Stimulated activated CD4-positive, alpha-beta T cell treated with anti-CD3 and anti-CD28 coated beads, Interleukin-12 subunit alpha, Interleukin-12 subunit beta, amount 100 ng/mL, for 4 hours (primary cell): Measurements from ENCODE around the gene DYRK1A.

ENCODE experiments used
- DNase-seq: peaks from one replicate; pipeline ENCODE4 v3.0.0-alpha.2; 2020

Gene DYRK1A

DNA sequence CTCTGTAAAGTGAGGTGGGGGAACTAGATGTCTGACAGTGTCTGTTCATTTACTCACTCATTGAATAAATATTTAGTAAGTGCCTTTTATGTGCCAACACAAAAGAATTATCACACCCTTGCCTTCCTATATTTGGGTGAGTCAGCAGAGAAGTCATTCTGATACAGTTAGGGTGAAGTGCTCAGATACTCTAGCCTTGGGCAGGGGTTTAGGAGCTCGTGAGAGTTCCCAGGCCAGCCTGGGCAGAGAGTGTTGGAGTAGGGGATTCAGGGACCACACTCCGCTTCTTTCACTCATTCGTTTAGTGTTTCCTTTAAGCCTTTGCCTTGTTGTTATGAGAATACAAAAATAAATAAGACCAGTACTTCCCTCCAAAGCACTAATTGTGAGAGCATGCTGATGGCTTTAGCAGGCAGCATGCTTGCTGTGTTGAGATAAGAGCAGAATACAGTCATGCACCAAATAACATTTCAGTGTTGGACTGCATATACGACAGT lies 83.9 kb downstream of the DYRK1A start:
- DNase-seq = no peak

DNA sequence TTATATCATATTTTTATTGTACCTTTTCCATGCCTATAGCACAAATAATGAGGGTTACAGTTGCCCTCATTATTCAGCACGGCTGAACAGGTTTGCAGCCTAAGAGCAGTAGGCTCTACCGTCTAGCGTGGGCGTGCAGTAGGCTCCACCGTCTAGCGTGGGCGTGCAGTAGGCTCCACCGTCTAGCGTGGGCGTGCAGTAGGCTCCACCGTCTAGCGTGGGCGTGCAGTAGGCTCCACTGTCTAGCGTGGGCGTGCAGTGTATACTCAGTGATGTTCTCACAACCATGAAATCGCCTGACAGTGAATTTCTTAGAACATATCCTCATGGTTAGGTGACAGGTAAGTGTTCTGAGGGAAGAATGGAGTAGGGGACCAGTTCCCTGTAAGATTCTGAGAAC lies 84.9 kb downstream of the DYRK1A start:
- no peak for DNase-seq

DNA sequence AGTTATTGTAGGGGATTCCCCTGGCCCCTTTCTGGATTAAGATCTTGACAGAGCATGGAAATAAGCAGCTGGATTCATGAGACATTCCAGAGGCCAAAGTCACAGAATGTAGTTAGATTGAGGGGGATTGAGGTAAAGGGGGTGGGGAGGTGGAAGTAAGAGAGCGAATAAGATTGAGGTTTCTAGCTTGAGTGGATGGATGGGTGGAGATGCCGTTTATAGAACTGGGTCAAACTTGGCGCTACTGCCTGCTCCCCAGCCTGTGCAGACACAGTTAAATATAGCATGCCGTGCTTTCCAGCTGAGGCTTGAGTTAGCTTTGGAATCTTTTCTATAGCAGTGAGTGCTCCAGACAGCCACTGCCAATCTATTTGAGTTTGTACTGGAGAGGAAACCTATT lies 85.7 kb downstream of the DYRK1A start:
- DNase-seq = no peak

DNA sequence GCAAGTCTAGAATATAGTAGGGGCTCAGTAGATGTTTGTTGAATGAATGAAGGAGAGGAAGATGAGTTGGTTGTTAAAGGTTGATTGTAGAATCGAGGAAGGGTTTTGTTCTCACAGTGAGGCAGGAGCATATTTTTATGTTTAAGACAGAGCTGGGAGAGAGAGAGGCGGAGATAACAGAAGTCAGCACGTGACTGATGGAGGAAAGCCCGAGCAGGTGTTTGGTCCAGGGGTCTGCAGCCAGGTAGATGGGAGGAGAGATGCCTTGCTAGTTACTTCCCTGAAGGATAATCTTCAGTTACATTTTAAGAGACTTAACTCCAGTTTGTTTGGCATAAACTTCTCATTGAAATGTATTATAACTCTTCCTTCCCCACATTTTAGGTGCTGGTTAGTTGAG lies 86.8 kb downstream of the DYRK1A start:
- DNase-seq = no peak

DNA sequence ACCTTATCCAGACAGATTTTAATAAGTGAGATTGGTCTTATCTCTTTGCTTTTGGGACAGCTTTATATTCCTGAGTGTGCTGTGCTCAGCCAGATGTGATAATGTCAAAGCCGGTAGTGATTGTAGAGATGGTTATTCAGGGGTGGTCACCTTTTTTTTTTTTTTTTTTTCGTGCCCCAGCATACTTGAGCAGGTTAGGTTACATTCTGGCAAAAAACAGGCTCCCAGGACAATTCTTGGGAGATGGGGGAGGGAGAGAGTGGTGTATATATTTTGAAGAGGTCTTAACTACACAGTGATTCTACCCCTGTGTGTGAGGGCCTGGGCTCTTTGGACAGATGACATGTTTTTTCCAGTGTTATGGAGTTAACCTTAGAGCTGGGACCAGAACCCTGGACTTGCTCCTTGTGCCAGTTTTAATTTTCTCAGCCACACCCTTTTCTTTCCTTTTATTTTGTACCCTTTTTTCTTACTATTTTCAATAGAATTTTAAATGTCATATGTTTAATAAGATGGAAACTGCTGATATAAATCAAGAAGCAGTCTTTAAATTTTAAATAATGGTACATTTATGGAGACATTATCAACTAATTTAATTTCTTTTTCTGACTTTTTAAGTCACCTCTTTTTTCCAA lies 88.4 kb downstream of the DYRK1A start:
- DNase-seq = no peak

DNA sequence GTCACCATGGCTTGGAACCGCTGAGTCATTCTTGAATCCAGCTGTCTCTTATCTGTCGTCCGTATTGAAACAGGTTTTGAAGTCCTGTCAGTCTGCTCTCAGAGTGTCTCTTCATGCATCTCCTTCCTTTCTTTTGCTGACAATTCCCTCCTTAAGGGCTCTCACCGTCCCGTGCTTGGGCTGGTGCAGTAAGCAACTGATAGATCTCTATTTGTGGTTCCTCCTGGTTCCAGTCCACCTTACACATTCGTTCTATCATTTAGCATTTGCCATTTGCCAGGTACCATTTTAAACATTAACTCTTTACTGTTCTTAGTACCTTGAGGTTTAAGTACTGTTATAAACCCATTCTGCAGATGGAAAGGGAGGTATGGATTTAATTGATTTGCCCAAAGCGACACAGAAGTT lies 88.9 kb downstream of the DYRK1A start:
- DNase-seq = no peak

DNA sequence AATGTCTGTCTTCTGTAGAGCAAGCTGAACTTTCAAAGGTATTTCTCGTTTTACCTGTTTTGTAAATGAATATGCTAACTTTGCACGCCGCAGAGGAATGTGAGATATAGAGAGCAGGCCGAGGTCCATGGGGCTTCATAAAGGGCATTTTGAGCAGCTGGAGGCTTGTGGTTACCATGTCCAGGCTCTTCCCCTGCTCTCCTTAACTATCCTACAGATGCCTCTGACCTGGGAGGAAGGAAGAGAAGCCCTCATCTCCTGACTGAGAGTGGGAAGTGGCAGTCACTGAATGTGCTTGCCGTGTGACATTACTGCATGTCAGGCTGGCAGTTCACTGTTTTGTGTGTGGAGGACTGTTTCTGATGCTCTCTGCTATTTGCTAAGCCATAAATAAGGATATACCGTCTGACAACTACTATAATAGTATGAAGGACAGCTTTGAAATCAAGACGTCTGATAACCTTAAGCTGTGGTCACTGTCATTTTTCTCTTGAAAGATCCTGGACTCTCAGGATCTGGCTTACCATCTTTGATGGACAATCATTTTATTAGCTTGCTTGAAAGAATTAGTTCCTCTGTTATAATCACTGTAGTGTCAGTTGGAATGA lies 92.2 kb downstream of the DYRK1A start:
- DNase-seq = no peak

DNA sequence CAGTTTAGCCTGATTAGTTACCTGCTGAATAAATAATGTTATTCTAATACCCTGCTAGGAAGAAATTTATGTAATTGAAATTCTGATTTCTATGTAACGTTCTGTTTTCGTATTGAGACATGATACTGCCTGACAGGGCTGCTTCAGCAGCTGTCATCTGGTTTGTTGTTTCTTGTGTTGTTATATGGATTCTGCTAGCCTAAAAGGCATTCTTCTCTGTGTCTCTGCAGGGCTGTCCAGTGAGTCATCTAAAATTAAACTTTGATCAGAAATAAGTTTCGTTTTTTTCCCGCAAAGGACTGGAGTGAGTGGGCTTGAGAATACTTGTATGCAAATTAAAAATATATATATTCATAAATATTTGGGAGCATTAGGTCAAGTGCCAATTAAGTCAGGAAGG lies 93.0 kb downstream of the DYRK1A start:
- no peak for DNase-seq

DNA sequence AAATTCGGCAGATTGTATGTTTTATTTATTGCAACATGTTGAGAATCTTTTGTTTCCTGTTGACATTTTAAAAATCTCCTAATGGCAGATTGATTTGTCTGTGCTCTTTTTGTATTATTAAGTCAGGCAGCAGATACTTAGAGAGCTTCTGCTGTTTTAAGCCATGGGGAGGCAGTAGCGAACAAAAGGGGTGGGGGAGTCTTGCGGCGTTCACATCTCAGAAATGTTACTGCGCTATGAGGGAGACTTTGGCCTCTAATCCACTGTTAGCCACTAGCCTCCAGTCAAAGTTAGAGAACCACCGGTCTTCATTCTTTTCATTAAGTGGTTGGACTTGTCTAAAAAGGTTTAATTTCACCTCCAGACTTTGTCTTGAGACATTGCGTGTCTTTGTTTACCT lies 93.6 kb downstream of the DYRK1A start:
- DNase-seq = no peak

DNA sequence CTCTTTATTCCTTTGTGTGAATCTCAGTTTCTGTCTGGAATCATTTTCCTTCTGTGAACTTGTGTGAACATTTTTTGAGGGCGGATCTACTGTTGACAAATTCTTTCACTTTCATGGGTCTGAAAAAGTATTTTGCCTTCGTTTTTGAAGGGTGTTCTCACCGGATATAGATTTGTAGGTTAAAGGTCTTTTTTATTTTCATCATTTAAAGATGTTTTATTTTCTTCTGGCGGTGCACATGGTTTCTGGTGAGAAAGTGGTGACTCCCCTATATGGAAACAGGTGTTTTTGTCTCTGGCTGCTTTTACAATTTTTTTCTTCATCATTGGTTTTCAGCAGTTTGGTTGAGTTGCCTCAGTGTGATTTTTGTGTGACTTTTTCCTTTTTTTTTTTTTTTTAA lies 94.9 kb downstream of the DYRK1A start:
- DNase-seq = no peak

DNA sequence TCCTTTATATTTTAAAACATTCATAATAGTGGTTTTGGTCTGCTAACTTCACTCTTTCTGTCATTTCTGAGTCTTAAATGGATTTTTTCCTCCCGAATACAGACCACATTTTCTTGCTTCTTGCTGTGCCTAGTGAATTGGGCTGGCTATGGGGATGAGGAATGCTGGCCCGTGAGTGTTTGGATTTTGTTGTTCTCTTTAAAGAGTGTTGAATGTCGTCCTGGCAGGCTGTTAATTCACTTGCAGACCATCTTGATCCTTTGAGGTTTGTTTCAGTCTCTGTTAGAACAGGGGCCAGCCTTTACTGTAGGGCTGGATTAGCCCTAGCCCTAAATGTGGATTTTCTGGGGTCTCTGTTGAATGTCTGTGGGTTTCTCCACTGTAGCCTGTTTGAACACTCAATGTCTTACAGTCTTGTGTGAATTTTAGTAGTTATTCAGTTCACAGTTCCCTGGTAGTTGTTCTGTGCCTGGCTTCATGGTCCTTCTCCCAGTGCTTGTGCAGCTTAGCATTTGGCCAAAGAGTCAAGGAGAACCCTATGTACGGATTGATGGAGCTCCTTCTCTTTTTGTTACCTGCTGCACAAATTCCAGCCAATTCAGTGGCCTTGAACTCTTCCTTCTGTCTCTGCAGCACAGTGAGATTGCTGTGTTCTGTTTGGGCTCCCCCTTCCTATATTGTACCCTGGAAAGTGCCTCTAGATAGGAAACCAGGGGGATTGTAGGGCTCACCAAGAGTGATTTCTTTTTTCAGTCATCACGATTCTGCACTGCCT lies 95.7 kb downstream of the DYRK1A start:
- DNase-seq = no peak

DNA sequence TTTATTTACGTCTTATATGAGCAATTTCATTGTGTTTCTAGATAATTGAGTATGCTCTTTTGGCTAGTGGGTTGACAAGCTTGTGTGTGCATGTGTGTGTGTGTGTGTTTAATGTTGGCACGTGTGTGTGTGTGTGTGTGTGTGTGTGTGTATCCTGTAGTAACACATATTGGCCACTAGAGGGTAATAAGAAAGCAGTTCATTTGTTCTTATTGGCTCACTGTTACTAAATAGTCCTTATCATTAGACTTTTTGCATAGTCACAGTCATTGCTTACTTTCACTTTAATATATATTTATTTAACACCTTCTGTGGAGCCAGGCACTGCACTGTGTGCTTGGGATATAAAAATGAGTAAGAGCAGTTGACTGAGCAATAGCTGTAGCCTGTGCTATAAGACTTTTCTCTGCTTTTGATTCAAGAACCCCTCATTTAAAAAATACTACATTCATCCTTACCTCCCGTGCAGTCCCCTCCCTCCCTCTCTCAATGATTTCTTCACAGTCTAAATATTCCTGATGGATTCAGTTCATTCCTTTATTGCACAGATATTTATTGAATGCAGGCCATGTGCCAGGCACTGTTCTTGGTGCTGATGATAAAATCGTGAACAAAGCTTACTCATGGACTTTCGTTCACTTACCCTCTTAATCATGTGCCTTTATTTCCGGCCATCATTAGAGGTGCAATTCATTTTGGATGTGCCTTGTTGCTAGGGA lies 96.7 kb downstream of the DYRK1A start:
- no peak for DNase-seq

DNA sequence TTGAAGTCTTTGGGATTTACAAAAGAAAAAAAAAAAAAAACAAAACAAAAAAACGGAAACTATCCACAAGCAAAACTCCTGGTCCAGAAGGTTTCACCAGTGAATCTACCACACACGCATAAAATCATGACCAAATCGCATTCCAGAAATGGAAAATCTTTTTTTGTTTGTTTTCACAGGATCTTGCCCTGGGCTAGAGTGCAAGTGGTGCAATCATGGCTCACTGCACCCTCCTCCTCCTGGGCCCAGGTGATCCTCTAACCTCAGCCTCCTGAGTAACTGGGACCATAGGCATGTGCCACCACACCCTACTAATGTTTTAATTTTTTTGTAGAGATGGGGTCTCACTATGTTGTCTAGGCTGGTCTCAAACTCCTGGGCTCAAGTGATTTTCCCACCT lies 100.5 kb downstream of the DYRK1A start:
- DNase-seq = no peak

DNA sequence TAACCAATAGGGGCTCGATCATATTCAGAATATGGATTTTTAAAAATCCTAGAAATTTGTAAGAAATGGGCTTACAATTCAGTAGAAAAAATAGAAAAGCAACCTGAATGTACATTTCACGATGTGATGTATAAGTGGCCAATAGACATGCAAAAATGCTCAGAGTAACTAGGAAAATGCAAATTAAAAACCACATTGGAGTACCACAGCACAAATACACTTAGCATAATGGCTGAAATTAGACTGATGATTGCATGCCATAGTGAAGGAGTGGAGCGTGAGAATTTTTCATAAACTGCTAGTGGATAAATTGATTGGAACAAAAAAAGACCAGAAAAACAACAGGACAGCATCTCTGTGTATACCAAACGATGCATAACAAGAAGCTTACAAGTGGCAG lies 102.3 kb downstream of the DYRK1A start:
- no peak for DNase-seq

DNA sequence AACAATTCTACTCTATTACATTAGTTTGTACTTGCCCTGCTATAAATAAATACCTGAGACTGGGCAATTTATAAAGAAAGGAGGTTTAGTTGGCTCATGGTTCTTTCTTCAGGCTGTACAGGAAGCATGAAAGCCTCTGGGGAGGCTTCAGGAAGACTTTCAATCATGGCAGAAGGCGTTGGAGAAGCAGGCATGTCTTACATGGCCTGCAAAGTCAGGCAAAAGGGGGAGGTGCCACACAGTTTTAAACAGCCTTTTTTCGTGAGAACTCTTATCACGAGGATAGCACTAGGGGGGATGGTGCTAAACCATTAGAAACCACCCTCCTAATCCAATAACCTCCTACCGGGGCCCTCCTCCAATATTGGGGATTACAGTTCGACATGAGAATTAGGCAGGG lies 102.9 kb downstream of the DYRK1A start:
- no peak for DNase-seq

DNA sequence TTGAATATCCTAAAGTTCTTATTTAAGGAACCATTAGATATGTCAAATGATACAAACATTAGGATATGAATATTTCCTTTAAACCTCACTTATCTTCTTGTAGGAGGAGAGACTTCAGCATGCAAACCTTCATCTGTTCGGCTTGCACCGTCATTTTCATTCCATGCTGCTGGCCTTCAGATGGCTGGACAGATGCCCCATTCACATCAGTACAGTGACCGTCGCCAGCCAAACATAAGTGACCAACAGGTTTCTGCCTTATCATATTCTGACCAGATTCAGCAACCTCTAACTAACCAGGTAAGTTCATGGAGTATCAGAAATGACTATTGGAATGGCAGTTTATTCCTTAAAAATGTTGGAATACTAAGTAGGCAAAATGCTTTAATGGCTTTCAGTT lies 106.0 kb downstream of the DYRK1A start:
- no peak for DNase-seq

DNA sequence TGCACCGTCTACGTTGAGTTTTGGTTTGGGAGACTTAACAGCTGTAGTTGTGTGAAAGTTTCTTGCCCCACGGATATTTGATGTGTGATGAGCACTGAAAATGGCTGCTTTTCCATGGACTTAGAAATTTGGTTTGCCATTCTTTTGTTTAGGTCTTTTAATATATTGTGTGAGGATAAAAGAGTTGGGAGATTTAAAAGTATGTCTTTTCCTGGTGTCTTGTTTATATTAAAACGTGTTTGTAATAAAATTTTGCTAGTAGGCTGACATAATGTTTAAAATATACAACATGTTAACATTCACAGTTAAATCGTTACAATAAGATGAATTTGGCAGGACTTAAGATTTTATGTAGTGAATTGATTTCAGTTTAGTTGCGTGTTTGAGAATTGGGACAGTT lies 106.9 kb downstream of the DYRK1A start:
- no peak for DNase-seq

DNA sequence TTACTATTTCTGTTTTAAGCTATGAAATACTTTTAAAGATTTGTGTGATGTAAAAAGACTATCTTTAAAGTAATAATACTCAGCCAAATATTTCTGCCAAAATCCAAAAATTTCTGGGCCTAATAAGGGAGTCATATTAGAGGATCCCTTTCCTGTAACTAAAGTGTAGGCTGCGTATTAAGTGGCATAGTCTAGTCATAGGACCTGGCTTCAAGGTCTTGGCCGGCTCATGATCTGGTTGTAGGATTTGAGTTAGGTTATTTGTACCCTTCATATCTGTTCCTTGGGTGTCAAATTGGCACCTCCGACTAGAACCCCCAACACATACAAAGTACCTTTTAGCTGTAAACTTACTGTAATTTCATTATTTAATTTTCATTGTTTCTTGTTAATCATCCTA lies 107.8 kb downstream of the DYRK1A start:
- DNase-seq = no peak

DNA sequence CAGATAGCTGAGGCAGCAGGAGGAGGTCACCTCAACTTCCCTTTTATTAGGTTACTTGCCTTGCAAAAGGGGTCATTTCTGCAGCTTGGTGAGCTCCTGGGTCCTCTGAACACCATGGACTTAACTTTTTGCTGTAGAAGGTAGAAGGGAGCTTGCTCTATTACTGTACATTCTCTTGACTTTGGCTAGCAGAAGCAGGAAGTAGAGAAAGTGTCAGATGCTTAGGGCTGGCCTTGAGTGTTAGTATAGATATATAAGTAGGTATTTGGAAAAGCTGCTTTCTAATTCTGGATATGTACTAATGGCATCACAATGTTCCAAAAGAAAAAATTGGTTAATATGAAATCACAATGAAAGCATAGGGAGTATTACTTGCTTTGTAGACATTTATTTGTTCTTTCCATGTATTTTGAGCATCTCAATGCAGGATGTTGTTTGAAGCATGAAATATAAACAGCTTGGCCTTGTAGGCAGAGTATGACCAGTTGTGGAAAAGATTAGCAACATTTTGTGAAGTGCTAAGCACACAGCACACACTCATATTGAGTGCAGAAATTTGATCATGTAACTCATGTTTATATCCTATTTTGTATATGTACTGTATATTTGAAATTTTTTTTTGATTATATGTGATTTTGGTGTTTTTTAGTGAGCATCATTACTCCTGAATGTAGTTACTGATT lies 108.8 kb downstream of the DYRK1A start:
- no peak for DNase-seq

DNA sequence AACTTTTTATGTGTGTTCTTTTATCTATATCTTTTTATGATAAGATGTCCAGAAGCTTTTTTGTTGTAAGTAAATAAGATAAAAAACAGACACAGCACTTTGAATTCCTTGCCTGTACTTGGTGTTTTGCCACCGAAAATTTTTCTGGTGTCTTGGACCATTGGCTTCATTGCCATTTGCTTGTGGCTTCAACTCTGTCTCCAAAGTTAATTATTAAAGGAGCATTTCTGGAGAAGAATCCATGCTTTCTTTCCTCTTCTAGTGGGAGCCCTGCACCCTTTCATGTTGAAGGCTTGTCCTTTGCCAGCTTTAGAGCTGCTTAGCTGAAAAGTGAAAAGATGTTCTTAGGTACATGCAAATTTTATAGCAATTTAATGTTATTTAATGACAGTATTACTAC lies 112.2 kb downstream of the DYRK1A start:
- DNase-seq = no peak

DNA sequence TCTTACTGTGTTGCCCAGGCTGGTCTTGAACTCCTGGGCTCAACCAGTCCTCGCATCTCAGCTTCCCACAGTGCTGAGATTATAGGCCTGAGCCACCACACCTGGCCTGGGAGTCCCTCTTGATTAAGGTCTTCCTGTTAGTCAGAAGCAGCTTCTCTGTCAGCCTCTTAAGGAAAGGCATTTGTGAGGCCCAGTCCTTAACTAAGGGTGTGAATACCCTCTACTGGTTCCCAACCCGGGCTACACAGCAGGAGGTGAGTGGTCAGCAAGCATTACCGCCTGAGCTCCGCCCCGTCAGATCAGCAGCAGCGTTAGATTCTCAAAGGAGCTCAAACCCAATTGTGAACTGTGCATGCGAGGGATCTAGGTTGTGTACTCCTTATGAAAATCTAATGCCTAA lies 117.2 kb downstream of the DYRK1A start:
- DNase-seq = no peak

DNA sequence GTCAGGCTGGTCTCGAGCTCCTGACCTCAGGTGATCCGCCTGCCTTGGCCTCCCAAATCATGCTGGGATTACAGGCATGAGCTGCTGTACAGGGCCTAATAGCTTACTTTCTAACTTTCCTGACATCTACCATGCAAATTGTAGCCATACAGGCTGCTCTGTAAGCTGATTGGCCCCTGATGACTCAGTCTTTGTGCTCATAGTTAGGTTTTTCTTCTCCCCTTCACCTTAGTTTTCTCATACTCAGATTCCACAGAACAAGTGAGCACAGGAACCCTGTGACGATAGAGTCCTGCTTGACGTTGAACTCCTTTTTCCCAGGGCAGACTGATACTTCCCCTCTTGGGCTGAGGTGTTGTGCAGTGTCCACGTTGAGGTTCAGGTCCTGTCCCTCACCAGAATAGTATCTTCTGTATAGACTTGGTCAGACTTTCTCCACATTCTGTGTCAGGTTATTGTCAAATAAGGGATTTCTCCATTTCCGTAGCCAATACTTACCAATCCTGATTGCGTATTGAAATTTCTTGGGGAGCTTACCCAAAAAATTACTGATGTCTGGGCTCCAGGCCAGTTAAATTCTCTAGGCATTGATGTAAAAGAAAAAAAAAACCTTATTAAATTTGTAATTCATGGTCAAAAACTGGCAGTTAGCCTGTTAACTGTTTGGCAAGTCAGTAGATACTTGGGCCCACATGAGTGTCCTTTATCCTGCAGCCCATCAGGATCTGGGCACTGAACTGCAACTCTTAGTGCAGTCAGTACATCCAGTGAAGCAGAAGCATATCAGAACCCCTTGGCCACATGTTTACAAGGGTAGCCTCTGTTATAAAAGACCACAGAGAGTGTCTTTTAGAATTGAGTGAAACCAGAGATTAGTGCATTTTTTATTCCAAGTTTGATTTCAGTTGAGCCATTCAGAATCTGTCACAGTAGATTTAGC lies 118.2 kb downstream of the DYRK1A start:
- no peak for DNase-seq
